ENCODE measurements around the gene STEAP1B.

DNA sequence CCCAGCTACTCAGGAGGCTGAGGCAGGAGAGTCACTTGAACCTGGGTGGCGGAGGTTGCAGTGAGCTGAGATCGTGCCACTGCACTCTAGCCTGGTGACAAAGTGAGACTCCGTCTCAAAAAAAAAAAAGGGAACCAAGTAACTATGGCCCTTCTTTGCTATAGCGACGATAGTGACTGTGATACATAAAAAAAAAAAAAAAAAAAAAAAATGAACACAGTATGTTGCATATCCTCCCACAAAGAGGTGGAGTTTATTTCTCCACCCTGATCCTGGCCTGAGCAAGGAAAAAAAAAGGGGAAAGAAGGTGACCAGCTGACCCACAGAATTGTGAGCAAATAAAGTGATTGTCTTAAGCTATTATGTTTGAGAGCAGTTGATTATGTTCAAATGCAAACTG, 42.3 kb upstream of the STEAP1B start:
- TF ChIP-seq CREB1 (IDR thresholded peaks at IDR 0.05; ENCODE audit: low read depth): no peak
- TF ChIP-seq, protein P1, sequence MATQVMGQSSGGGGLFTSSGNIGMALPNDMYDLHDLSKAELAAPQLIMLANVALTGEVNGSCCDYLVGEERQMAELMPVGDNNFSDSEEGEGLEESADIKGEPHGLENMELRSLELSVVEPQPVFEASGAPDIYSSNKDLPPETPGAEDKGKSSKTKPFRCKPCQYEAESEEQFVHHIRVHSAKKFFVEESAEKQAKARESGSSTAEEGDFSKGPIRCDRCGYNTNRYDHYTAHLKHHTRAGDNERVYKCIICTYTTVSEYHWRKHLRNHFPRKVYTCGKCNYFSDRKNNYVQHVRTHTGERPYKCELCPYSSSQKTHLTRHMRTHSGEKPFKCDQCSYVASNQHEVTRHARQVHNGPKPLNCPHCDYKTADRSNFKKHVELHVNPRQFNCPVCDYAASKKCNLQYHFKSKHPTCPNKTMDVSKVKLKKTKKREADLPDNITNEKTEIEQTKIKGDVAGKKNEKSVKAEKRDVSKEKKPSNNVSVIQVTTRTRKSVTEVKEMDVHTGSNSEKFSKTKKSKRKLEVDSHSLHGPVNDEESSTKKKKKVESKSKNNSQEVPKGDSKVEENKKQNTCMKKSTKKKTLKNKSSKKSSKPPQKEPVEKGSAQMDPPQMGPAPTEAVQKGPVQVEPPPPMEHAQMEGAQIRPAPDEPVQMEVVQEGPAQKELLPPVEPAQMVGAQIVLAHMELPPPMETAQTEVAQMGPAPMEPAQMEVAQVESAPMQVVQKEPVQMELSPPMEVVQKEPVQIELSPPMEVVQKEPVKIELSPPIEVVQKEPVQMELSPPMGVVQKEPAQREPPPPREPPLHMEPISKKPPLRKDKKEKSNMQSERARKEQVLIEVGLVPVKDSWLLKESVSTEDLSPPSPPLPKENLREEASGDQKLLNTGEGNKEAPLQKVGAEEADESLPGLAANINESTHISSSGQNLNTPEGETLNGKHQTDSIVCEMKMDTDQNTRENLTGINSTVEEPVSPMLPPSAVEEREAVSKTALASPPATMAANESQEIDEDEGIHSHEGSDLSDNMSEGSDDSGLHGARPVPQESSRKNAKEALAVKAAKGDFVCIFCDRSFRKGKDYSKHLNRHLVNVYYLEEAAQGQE (IDR thresholded peaks at IDR 0.05; ENCODE audit: low read depth): no peak
- TF ChIP-seq, protein P2, sequence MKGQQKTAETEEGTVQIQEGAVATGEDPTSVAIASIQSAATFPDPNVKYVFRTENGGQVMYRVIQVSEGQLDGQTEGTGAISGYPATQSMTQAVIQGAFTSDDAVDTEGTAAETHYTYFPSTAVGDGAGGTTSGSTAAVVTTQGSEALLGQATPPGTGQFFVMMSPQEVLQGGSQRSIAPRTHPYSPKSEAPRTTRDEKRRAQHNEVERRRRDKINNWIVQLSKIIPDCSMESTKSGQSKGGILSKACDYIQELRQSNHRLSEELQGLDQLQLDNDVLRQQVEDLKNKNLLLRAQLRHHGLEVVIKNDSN (IDR thresholded peaks at IDR 0.05): no peak
- no peak for TF ChIP-seq NFIC (IDR thresholded peaks at IDR 0.05)
- TF ChIP-seq, protein P3, sequence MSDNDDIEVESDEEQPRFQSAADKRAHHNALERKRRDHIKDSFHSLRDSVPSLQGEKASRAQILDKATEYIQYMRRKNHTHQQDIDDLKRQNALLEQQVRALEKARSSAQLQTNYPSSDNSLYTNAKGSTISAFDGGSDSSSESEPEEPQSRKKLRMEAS (IDR thresholded peaks at IDR 0.05): no peak

Data from Ishikawa (cell line).